Memory B cell (primary cell): ENCODE data around the gene IMMP1L.

ENCODE experiments used
- ATAC-seq: fragments of 150-1000 bp; cut with Tn5 transposase; 2 replicates; pipeline ENCODE4 v1.10.0; 2021; ENCODE audit warnings: low read depth, mild to moderate bottlenecking, moderate library complexity
- DNase-seq, 2 donors: peaks; one replicate each; pipeline ENCODE4 v3.0.0; 2022; ENCODE audit warnings: low spot score in 2 of 2
- H3K27ac Mint-ChIP-seq: one replicate; pipeline ENCODE4 v1.8.0; 2022; ENCODE audit warnings: mild to moderate bottlenecking, moderate library complexity, mixed read lengths
- H3K27me3 Mint-ChIP-seq: one replicate; pipeline ENCODE4 v1.8.0; 2022; ENCODE audit warnings: mixed read lengths
- H3K36me3 Mint-ChIP-seq: one replicate; pipeline ENCODE4 v1.8.0; 2022; ENCODE audit warnings: mild to moderate bottlenecking, mixed read lengths
- H3K4me1 Mint-ChIP-seq: one replicate; pipeline ENCODE4 v1.8.0; 2022; ENCODE audit warnings: mixed read lengths
- H3K4me3 Mint-ChIP-seq: one replicate; pipeline ENCODE4 v1.8.0; 2022; ENCODE audit warnings: mild to moderate bottlenecking, moderate library complexity, mixed read lengths
- H3K9me3 Mint-ChIP-seq: one replicate; pipeline ENCODE4 v1.8.0; 2022; ENCODE audit warnings: mixed read lengths

The IMMP1L gene

DNA sequence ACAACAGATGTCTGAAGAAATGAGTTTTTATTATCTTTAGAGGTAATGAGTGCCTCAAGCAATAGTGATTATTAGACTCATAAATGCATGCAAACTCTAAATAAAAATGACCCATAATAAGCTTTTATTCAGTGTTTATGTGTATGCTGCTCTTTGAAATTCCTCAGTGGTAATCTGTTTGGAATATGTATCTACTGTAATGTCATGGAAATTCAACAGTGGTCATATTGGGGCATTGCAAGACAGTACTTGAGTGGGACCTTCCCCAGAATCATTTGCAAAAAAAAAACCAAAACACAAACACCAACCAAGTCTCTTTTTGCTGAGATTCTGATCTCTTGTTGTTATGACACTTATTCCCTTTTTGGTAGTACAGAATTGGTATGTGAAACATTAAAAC, 104.8 kb downstream of the IMMP1L start:
- DNase-seq (no peak), ATAC-seq (no peak)

DNA sequence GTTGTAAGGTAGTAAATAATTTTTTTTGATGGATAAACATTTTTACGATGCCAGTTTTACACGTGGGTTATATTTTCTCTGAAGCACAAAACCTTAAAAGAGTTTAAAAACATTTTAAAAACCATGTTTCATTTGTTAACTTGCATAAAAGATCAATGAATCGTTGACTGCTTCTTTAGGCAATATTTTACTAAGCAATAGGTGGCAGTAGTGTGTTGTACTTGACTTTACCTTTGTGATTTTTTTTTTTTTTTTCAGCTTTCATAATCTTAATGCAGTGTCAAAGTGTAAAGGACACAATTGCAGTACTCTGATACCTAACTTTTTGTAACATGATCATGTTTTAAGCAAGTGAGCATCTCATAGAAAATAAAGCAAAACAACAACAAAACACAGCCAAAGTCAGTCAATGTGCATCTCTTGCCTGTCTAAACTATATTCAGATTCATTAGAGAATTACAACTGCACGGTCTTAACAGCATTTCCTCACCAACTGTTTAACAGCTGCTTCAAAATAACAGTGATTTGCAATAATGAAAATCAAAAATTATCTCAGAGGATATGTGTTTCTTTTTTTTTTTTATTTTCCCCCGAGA, 112.1 kb downstream of the IMMP1L start:
- DNase-seq (no peak), ATAC-seq (no peak)
- Mint-ChIP-seq H3K27me3 (no peaks in the 10 kb centered on the region), H3K4me1 (peaks cover 5% of the 10 kb centered on the region), H3K36me3 (peaks cover 29% of the 10 kb centered on the region), H3K27ac (no peak overlapping the region), H3K9me3 (peaks cover 3% of the 10 kb centered on the region), H3K4me3 (no peak overlapping the region)

More for the DNA sequence above, 104.8 kb downstream of the IMMP1L start:
- no peak overlapping the region for H3K4me3 Mint-ChIP-seq
- H3K27me3 Mint-ChIP-seq: no peaks in the 10 kb centered on the region
- peaks cover 4% of the 10 kb centered on the region for H3K4me1 Mint-ChIP-seq
- peaks cover 3% of the 10 kb centered on the region for H3K9me3 Mint-ChIP-seq
- H3K36me3 Mint-ChIP-seq: peaks cover 17% of the 10 kb centered on the region
- no peak overlapping the region for H3K27ac Mint-ChIP-seq

DNA sequence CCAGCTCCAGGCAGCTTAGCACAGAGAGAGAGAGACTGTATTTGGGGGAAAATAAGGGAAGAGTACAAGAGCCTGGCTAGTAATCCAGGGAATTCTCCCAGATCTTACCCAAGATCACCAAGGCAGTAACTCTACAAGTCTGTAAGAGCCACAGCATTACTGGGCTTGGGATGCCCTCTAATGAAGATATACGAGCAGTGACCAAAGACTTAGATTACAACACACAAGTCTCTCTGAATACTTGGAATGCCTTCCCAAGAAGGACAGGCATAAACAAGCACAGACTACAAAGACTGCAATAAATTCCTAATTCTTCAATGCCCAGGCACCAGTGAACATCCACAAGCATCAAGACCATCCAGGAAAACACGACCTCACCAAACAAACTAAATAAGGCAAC, 122.0 kb downstream of the IMMP1L start:
- peaks cover 7% of the 10 kb centered on the region for H3K9me3 Mint-ChIP-seq
- ATAC-seq (no peak), DNase-seq (no peak)
- peaks cover 16% of the 10 kb centered on the region for H3K36me3 Mint-ChIP-seq
- H3K4me1 Mint-ChIP-seq: peaks cover 4% of the 10 kb centered on the region
- no peaks in the 10 kb centered on the region for H3K27me3 Mint-ChIP-seq
- H3K4me3 Mint-ChIP-seq: no peak overlapping the region
- H3K27ac Mint-ChIP-seq: no peak overlapping the region

DNA sequence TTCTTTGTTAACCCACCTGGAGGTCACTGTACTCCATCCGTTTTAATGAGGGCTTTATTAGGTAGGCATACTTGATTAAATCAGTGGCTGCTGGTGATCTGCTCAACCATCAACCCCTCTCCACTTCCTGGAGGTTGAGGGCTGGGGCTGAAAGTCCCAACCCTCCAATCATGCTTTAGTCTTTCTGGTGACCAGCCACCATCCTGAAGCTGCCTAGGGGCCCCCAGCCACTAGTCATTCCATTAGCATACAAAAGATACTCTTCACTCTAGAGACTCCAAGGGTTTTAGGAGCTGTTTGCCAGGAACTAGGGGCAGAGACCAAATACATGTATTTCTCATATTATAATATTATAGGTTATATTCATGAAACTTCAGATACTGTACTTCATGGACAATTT, 126.3 kb downstream of the IMMP1L start:
- DNase-seq: no peak
- no peaks in the 10 kb centered on the region for H3K9me3 Mint-ChIP-seq
- peaks cover 4% of the 10 kb centered on the region for H3K4me1 Mint-ChIP-seq
- H3K27me3 Mint-ChIP-seq: no peaks in the 10 kb centered on the region
- no peak for ATAC-seq
- H3K27ac Mint-ChIP-seq: no peak overlapping the region
- H3K4me3 Mint-ChIP-seq: no peak overlapping the region
- H3K36me3 Mint-ChIP-seq: peaks cover 9% of the 10 kb centered on the region
